Measurements from ENCODE around the gene DIO1.
"Not testable (repeated sequence)": the region's sequence is repeated elsewhere in the genome, so short reads cannot be mapped to it uniquely, and the experiment has no call there.

Gene DIO1

DNA sequence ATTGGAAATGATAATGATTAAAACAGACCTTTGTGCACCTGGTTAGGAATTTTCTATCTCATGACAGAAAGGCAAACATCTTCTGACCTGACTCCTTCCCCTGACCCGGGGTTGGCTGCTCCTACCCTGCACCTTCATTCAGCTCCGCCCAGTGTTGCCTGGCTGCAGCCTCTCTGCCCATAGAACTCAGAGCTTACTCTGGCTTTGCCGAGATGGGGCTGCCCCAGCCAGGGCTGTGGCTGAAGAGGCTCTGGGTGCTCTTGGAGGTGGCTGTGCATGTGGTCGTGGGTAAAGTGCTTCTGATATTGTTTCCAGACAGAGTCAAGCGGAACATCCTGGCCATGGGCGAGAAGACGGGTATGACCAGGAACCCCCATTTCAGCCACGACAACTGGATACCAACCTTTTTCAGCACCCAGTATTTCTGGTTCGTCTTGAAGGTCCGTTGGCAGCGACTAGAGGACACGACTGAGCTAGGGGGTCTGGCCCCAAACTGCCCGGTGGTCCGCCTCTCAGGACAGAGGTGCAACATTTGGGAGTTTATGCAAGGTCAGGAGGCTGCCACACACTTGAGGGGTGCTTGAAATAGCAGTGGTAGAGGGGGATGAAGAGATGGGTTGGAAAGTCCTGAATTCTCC is at the start of gene DIO1:
Gene DIO1, plus strand, starts transcription at position 189 of the 638 bp plus-strand sequence. Its CDS starts 24 bp downstream, at position 213.
- H3K27me3 Mint-ChIP-seq (ENCODE audit: low read depth), result no peaks in the 10 kb centered on the region
- H3K4me1 Mint-ChIP-seq (ENCODE audit: low read depth), result peaks cover 14% of the 10 kb centered on the region
- peaks cover 4% of the 10 kb centered on the region for H3K36me3 Mint-ChIP-seq (ENCODE audit: low read depth)
- H3K27ac Mint-ChIP-seq, result no peak within 1 kb of the TSS
- no peak within 1 kb of the TSS for H3K4me3 Mint-ChIP-seq
- no peaks in the 10 kb centered on the region for H3K9me3 Mint-ChIP-seq

DNA sequence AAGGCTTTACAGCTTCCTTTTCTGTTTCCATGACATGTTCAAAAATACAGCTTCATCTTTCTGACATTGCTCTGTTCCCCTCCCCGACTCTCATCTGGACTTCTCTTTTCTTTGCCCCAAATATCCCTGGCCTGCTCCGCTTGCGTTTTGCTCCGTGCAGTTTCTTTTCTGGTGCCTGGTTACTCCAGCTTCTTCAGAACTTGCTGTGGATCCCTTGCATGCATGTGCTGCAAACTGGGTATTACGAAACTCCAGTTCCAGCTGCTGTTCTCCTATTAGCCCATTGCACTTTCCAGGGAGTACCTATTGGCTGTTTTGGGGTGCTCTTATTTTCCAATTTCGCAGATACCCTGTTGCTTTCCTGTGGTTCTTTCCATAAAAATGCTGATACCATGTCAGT is 46.0 kb upstream of the DIO1 start:
- Mint-ChIP-seq H3K36me3 (ENCODE audit: low read depth) (peaks cover 4% of the 10 kb centered on the region), H3K4me1 (ENCODE audit: low read depth) (no peaks in the 10 kb centered on the region), H3K27ac (no peak overlapping the region), H3K27me3 (ENCODE audit: low read depth) (peaks cover 4% of the 10 kb centered on the region), H3K4me3 (no peak overlapping the region), H3K9me3 (no peaks in the 10 kb centered on the region)

DNA sequence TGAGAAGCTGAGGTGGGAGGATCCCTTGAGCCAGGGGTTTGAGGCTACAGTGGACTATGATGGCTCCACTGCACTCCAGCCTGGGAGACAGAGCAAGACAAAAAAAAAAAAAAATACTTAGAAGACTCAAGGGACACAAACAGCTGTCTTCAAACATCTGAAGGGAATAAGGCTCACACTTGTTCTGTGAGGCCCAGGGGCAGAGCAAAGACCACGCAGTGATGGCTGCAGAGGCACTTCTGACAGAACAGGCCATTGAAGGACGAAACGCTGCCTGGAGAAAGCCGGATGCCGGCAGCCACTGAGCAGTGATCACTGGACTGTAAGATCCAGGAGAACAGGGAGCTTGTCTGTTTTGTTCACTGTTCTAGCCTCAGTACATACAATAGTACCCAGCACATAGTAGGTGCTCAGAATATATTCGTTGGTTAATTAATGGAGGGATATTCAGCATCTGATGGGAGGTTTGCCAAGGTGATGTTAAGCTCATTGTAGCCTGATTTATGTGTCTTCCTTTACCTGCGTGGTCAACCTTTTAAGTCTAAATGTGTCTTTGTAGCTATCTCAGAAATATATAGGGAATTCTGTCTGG is 43.8 kb upstream of the DIO1 start:
- Mint-ChIP-seq H3K4me3 (no peak overlapping the region), H3K36me3 (ENCODE audit: low read depth) (peaks cover 13% of the 10 kb centered on the region), H3K9me3 (no peaks in the 10 kb centered on the region), H3K27me3 (ENCODE audit: low read depth) (peaks cover 2% of the 10 kb centered on the region), H3K27ac (no peak overlapping the region), H3K4me1 (ENCODE audit: low read depth) (no peaks in the 10 kb centered on the region)

GRCh38 chr1:53851571-53852285 is 42.3 kb upstream of the DIO1 start:
- H3K9me3 Mint-ChIP-seq, result no peaks in the 10 kb centered on the region
- H3K4me3 Mint-ChIP-seq, result no peak overlapping the region

DNA sequence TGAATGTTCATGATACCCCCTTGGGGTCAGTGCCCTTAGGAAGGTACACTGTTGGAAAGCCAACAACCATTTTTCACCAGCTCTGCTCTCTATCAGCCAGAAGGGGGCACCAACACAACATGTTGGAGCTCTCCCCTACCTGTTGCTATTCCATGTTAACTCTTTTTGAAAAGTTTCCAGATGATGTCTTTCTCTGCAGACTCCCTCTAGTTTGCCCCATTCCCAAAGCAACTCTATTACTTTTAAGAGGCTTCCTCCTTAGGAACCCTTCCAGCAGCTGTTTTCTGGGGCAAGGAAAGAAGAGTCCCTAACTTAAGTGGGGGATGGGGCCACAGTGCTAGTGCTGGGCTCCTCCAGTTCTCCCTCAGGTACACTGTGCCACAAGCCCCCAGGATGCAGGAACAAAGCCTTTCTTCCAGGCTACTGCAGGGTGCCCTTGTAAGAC is 33.0 kb upstream of the DIO1 start:
- peaks cover 8% of the 10 kb centered on the region for H3K4me1 Mint-ChIP-seq (ENCODE audit: low read depth)
- peaks cover 10% of the 10 kb centered on the region for H3K36me3 Mint-ChIP-seq (ENCODE audit: low read depth)
- H3K27ac Mint-ChIP-seq, result no peak overlapping the region
- H3K27me3 Mint-ChIP-seq (ENCODE audit: low read depth), result no peaks in the 10 kb centered on the region
- H3K9me3 Mint-ChIP-seq, result no peaks in the 10 kb centered on the region
- no peak overlapping the region for H3K4me3 Mint-ChIP-seq

More at GRCh38 chr1:53851571-53852285, 42.3 kb upstream of the DIO1 start:
- Mint-ChIP-seq H3K27ac (no peak overlapping the region), H3K27me3 (ENCODE audit: low read depth) (no peaks in the 10 kb centered on the region), H3K36me3 (ENCODE audit: low read depth) (peaks cover 17% of the 10 kb centered on the region), H3K4me1 (ENCODE audit: low read depth) (no peaks in the 10 kb centered on the region)

DNA sequence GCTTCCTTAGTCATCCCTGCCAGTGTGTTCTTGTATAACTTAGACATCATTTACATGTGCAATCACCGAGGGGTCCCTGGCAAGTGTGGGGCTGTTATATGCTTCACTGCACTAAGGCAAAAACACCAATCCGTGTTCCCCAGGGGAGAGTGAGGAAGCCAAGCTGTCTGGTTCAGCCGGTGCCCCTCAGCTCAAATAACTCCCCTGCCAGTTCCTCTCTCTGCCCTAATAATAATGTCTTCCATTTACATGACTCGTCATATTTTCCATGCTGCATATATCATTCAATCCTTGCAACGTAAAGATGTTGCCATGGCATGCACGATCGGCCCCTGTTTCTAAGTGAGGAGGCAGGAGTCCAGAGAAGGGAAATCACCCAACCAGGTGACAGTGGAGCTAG is 31.5 kb upstream of the DIO1 start:
- peaks cover 13% of the 10 kb centered on the region for H3K36me3 Mint-ChIP-seq (ENCODE audit: low read depth)
- no peaks in the 10 kb centered on the region for H3K27me3 Mint-ChIP-seq (ENCODE audit: low read depth)
- H3K4me3 Mint-ChIP-seq, result no peak overlapping the region
- no peak overlapping the region for H3K27ac Mint-ChIP-seq
- H3K4me1 Mint-ChIP-seq (ENCODE audit: low read depth), result peaks cover 8% of the 10 kb centered on the region
- H3K9me3 Mint-ChIP-seq, result no peaks in the 10 kb centered on the region

DNA sequence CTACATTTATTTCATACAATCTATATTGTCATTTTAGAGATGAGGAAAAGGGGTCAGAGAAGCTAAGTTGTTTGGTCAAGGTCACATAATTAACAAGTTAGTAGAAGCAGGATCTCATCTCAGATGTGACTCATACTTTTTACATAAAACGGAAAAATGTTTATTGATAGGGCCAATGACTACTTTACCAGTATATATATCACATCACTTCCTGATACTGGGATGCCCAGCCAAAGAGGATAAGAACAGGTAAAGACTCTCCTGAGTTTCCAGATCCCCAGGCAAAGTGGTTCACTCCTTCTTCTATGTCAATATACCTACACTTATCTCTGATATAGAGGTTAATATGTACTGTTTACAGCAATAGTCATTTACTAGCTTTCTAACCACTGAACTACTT is 25.4 kb upstream of the DIO1 start:
- peaks cover 16% of the 10 kb centered on the region for H3K36me3 Mint-ChIP-seq (ENCODE audit: low read depth)
- H3K27me3 Mint-ChIP-seq (ENCODE audit: low read depth), result no peaks in the 10 kb centered on the region
- no peaks in the 10 kb centered on the region for H3K4me1 Mint-ChIP-seq (ENCODE audit: low read depth)
- no peaks in the 10 kb centered on the region for H3K9me3 Mint-ChIP-seq
- no peak overlapping the region for H3K27ac Mint-ChIP-seq
- no peak overlapping the region for H3K4me3 Mint-ChIP-seq

- no peaks in the 10 kb centered on the region for H3K9me3 Mint-ChIP-seq
- no peaks in the 10 kb centered on the region for H3K27me3 Mint-ChIP-seq (ENCODE audit: low read depth)
- no peak overlapping the region for H3K27ac Mint-ChIP-seq
These were observed 24.4 kb upstream of the DIO1 start for GRCh38 chr1:53869454-53870117.

DNA sequence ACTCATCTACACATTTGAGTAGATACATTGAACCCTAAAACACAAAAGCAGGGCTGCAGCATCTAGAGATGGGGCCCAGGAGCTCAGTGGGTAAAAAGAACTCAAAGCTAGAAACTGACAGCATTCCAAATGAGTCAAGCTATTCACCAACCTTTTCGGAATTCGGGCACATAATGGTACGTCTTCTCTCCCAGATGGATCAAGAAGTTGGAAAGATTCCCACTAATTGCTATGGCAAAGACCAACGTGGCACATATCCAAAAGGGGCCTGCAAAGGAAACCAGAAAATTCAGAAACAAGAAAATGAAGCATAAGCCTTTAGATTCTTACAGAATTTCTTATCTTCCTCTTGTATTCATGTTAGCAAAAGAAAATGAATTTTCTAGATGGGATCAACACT is 22.8 kb upstream of the DIO1 start:
- Mint-ChIP-seq H3K9me3 (no peaks in the 10 kb centered on the region), H3K4me3 (no peak overlapping the region), H3K4me1 (ENCODE audit: low read depth) (no peaks in the 10 kb centered on the region), H3K27me3 (ENCODE audit: low read depth) (no peaks in the 10 kb centered on the region), H3K27ac (no peak overlapping the region), H3K36me3 (ENCODE audit: low read depth) (peaks cover 20% of the 10 kb centered on the region)

More at GRCh38 chr1:53869454-53870117, 24.4 kb upstream of the DIO1 start:
- H3K4me3 Mint-ChIP-seq, result no peak overlapping the region
- peaks cover 16% of the 10 kb centered on the region for H3K36me3 Mint-ChIP-seq (ENCODE audit: low read depth)
- no peaks in the 10 kb centered on the region for H3K4me1 Mint-ChIP-seq (ENCODE audit: low read depth)

GRCh38 chr1:53871773-53872484 is 22.1 kb upstream of the DIO1 start:
- no peaks in the 10 kb centered on the region for H3K4me1 Mint-ChIP-seq (ENCODE audit: low read depth)
- no peaks in the 10 kb centered on the region for H3K27me3 Mint-ChIP-seq (ENCODE audit: low read depth)
- H3K27ac Mint-ChIP-seq, result no peak overlapping the region
- peaks cover 21% of the 10 kb centered on the region for H3K36me3 Mint-ChIP-seq (ENCODE audit: low read depth)
- no peaks in the 10 kb centered on the region for H3K9me3 Mint-ChIP-seq
- H3K4me3 Mint-ChIP-seq, result no peak overlapping the region

- H3K9me3 Mint-ChIP-seq; H3K27ac Mint-ChIP-seq; H3K27me3 Mint-ChIP-seq (ENCODE audit: low read depth); H3K4me3 Mint-ChIP-seq; H3K4me1 Mint-ChIP-seq (ENCODE audit: low read depth): not testable (repeated sequence)
- peaks cover 26% of the 10 kb centered on the region for H3K36me3 Mint-ChIP-seq (ENCODE audit: low read depth)
These were observed 18.8 kb upstream of the DIO1 start for GRCh38 chr1:53875150-53875549.

DNA sequence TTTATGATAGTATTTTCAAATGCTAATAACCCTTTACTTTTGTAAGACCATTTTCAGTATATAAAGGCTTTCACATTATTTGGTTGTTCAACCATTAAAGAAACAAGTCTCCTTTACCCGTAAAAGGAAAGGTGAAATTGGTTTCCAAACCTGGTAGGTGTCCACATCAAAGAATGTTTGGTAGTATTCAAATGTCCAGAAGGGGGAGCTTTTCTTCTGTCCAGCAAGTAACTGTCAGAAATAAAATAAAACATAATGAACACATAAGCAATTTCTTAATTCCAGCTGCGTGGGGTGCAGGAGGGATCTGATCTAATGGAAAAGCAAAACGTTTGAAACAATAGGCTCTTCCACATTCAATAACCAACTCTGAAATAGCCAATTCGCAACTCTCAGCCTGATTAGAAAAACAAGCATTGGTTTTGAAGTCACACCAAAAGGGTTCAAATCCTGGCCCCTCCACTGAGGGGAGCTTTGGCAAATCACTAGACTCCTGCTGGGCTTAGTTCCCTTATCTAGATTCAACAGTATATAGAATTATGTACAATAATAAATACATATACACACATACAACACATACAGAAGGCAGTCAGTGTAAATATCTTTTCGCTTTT is 15.4 kb upstream of the DIO1 start:
- peaks cover 37% of the 10 kb centered on the region for H3K36me3 Mint-ChIP-seq (ENCODE audit: low read depth)
- H3K27ac Mint-ChIP-seq, result no peak overlapping the region
- no peaks in the 10 kb centered on the region for H3K4me1 Mint-ChIP-seq (ENCODE audit: low read depth)
- no peak overlapping the region for H3K4me3 Mint-ChIP-seq
- no peaks in the 10 kb centered on the region for H3K27me3 Mint-ChIP-seq (ENCODE audit: low read depth)
- peaks cover 4% of the 10 kb centered on the region for H3K9me3 Mint-ChIP-seq

- H3K4me3 Mint-ChIP-seq; H3K4me1 Mint-ChIP-seq (ENCODE audit: low read depth); H3K27ac Mint-ChIP-seq; H3K27me3 Mint-ChIP-seq (ENCODE audit: low read depth); H3K9me3 Mint-ChIP-seq: not testable (repeated sequence)
- peaks cover 38% of the 10 kb centered on the region for H3K36me3 Mint-ChIP-seq (ENCODE audit: low read depth)
These were observed 12.1 kb upstream of the DIO1 start for GRCh38 chr1:53881853-53882252.

DNA sequence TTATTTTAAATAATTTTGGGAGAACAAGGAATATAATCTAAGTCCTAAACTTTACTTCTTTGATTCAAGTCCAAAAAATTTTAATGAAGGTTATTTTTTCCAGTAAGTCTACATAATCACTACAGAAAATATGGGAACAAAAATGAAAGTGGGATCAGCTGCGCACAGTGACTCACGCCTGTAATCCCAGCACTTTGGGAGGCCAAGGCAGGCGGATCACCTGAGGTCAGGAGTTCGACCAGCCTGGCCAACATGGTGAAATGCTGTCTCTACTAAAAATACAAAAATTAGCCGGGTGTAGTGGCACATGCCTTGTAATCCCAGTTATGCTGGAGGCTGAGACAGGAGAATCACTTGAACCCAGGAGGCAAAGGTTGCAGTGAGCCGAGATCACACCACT is 10.4 kb upstream of the DIO1 start:
- H3K4me1 Mint-ChIP-seq (ENCODE audit: low read depth); H3K27me3 Mint-ChIP-seq (ENCODE audit: low read depth); H3K9me3 Mint-ChIP-seq; H3K27ac Mint-ChIP-seq; H3K4me3 Mint-ChIP-seq: not testable (repeated sequence)
- H3K36me3 Mint-ChIP-seq (ENCODE audit: low read depth), result peaks cover 39% of the 10 kb centered on the region
